ENCODE data around the gene SNRNP200. TPM values are rescaled to one million over a fixed set of nuclear protein-coding genes. Genes with fewer than 3 reads are reported as not detected.

The SNRNP200 gene
- total and polyA plus RNA-seq, 9 donors: 71.1 to 149 (median 124) TPM

DNA sequence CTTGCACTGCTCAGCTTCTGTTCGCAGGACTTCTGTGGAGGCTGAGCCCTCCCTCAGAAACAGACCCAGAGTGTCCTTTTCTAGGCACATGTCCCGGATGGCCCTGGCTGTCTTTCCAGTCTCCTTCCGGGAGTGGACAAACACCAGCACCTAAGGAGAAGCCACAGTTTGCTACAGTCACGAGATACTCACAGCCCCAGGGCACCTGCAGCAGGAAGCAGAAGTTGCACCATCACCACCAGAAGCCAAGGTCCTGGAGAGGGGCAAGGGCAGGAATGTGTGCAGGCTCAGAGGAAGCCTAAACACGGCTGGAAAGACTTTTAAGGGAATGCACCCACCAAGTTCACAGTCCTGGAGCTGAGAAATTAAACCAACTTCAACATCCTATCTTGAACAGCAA, 13.6 kb downstream of the SNRNP200 start:
- DNase-seq: no peak
- TF ChIP-seq, protein P1, sequence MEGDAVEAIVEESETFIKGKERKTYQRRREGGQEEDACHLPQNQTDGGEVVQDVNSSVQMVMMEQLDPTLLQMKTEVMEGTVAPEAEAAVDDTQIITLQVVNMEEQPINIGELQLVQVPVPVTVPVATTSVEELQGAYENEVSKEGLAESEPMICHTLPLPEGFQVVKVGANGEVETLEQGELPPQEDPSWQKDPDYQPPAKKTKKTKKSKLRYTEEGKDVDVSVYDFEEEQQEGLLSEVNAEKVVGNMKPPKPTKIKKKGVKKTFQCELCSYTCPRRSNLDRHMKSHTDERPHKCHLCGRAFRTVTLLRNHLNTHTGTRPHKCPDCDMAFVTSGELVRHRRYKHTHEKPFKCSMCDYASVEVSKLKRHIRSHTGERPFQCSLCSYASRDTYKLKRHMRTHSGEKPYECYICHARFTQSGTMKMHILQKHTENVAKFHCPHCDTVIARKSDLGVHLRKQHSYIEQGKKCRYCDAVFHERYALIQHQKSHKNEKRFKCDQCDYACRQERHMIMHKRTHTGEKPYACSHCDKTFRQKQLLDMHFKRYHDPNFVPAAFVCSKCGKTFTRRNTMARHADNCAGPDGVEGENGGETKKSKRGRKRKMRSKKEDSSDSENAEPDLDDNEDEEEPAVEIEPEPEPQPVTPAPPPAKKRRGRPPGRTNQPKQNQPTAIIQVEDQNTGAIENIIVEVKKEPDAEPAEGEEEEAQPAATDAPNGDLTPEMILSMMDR (IDR thresholded peaks at IDR 0.05): no peak
- TF ChIP-seq POLR2A (IDR thresholded peaks at IDR 0.05) (no peak), EP300 (IDR thresholded peaks at IDR 0.05) (no peak)
- H3K27ac ChIP-seq: no peak overlapping the region
- 83 to 93% (median 90%) methylated on average over 5 of the region's 5 CpGs for WGBS, 3 donors
- no peaks in the 10 kb centered on the region for H3K36me3 ChIP-seq
- H3K27me3 ChIP-seq: no peaks in the 10 kb centered on the region
- intact Hi-C loops (cut with DNase I): no loop called here
- no peak overlapping the region for H3K4me3 ChIP-seq
- no peaks in the 10 kb centered on the region for H3K9me3 ChIP-seq
- no peaks in the 10 kb centered on the region for H3K4me1 ChIP-seq (ENCODE audit: insufficient read depth)

DNA sequence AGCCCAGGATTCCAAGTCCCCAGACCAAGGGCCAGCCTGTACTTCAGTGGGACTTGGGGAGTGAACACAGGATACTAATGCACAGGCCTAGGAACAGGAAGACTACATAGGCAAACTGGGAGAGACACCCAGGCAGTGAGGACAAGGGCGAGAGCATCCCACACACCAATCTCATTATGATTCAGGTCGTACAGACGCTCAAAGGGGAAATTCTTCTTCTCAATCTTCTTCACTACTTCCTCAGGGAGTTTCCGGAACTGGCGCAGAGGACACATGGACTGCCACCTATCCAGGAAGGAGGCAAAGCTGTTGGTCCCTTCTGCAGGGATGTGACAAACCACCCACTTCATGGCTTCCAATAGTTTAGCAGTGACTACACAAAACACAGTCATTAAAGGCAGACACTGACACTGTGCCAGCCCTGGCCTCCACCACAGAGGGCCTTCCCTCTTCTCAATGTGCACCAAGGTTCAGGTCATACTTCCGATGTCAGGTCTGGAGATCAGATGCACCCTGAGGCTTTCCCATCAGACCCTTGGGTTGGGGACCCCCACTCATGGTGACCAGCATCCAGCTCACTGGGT, 18.0 kb downstream of the SNRNP200 start:
- no peaks in the 10 kb centered on the region for H3K36me3 ChIP-seq
- WGBS, 3 donors: 81 to 85% (median 84%) methylated on average over 6 of the region's 6 CpGs

DNA sequence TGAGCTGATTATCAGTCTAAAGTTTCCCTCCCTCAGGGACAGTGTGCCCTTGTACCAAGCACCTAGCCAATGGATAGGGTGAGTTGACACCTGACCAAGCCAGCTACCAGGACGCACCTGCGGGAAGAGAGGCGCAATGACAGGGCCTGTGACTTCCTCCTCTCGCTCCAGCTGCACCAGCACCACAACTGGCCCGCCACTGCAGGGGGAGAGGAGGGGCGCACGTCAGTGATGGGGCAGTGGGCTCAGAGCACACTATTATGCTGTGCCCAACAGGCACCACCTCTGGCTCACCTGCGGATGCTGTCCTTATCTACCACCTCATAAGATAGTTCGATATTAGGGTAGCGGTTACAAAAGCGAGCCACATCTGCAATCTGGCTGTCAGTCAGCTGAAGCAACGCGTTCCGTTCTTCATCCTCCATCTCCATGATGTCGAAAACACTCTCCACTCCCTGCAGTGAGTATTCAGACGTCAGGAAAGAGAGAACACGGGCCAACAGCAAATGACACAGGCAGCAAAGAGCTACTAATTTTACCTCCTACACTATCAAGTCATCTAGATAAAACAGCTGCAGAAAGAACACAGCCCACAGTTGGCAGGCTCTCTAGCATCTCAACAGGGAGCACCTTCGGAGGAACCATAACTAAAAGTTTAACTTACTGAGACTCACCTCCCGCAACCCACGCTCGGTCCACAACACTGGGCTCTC, 28.4 kb downstream of the SNRNP200 start:
- intact Hi-C loops (cut with DNase I): no loop called here
- Histone ChIP-seq H3K4me1 (ENCODE audit: insufficient read depth) (no peaks in the 10 kb centered on the region), H3K4me3 (no peak overlapping the region), H3K9me3 (no peaks in the 10 kb centered on the region), H3K27me3 (no peaks in the 10 kb centered on the region), H3K36me3 (no peaks in the 10 kb centered on the region), H3K27ac (no peak overlapping the region)
- TF ChIP-seq EP300 (IDR thresholded peaks at IDR 0.05) (no peak), POLR2A (IDR thresholded peaks at IDR 0.05) (no peak)
- TF ChIP-seq, protein P1 (IDR thresholded peaks at IDR 0.05): no peak
- 91 to 95% (median 92%) methylated on average over 21 of the region's 21 CpGs for WGBS, 3 donors
- DNase-seq: no peak

More for the DNA sequence above, 18.0 kb downstream of the SNRNP200 start:
- Histone ChIP-seq H3K4me3 (no peak overlapping the region), H3K4me1 (ENCODE audit: insufficient read depth) (no peaks in the 10 kb centered on the region), H3K9me3 (no peaks in the 10 kb centered on the region), H3K27ac (no peak overlapping the region), H3K27me3 (no peaks in the 10 kb centered on the region)
- DNase-seq: no peak
- intact Hi-C loops (cut with DNase I): no loop called here
- TF ChIP-seq, protein P1 (IDR thresholded peaks at IDR 0.05): no peak
- TF ChIP-seq POLR2A (IDR thresholded peaks at IDR 0.05): no peak

DNA sequence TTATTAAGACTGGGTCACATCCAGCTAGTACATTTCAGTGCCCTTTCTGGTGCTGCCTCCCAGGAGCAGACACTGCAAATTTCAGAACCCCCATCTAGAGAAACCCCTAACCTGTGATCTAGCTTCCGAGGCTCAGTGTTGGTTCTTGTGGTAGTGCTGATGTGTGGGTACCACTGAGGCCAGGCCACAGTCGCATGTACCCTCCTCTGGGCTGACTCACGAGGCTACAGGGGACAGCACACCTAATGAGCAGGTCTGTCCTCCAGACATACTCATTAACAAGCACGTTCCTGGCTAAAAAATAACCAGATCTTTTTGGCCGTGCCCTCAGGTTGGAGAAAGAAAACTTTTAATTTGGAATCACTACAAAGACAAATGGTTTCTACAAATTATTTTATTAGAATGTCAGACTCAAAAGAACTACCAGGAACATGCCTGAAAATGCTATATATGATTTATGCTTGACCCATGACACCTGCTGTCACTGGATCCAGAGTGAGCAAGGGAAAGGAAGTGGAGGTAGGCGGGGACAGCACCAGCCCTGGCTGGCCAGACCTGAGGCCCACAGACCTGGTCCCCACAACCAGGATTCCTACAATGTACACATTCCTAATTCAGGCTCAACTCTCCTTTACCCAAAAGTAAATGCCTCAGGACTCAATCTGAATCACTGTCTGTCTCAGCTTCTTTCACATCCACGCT, 30.8 kb downstream of the SNRNP200 start:
- Histone ChIP-seq H3K4me1 (ENCODE audit: insufficient read depth) (no peaks in the 10 kb centered on the region), H3K9me3 (no peaks in the 10 kb centered on the region), H3K36me3 (no peaks in the 10 kb centered on the region), H3K27ac (no peak overlapping the region), H3K4me3 (no peak overlapping the region), H3K27me3 (no peaks in the 10 kb centered on the region)
- no peak for TF ChIP-seq POLR2A (IDR thresholded peaks at IDR 0.05)
- TF ChIP-seq, protein P1 (IDR thresholded peaks at IDR 0.05): no peak
- no peak for TF ChIP-seq EP300 (IDR thresholded peaks at IDR 0.05)
- 59 to 73% (median 68%) methylated on average over 7 of the region's 7 CpGs for WGBS, 3 donors
- DNase-seq: no peak
- intact Hi-C loops (cut with DNase I): no loop called here
